ENCODE data around the gene EDAR. TPM values are rescaled to one million over a fixed set of nuclear protein-coding genes. Genes with fewer than 3 reads are reported as not detected.

Gene EDAR
- total RNA-seq, 1 experiment from 2014 or later: 0.15 TPM

DNA sequence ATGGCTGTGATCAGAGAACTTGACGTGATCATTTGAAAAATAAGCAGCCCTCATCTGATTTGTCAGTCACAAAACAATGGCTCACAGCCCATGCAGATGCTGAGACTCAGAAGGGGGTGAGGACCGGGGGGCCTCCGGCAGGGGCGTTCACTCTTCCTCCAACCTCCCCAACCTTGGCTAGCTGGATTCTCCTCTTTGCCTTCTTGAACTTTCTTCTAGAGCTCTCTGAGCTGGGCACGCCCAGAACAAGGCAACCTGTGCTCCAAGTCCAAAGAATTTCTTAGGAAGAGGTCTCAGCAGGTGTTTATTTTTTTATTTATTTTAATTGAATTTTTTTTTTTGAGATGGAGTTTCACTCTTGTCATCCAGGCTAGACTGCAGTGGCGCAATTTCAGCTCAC, 16.4 kb downstream of the EDAR start (continued):
- TF ChIP-seq, protein P1, sequence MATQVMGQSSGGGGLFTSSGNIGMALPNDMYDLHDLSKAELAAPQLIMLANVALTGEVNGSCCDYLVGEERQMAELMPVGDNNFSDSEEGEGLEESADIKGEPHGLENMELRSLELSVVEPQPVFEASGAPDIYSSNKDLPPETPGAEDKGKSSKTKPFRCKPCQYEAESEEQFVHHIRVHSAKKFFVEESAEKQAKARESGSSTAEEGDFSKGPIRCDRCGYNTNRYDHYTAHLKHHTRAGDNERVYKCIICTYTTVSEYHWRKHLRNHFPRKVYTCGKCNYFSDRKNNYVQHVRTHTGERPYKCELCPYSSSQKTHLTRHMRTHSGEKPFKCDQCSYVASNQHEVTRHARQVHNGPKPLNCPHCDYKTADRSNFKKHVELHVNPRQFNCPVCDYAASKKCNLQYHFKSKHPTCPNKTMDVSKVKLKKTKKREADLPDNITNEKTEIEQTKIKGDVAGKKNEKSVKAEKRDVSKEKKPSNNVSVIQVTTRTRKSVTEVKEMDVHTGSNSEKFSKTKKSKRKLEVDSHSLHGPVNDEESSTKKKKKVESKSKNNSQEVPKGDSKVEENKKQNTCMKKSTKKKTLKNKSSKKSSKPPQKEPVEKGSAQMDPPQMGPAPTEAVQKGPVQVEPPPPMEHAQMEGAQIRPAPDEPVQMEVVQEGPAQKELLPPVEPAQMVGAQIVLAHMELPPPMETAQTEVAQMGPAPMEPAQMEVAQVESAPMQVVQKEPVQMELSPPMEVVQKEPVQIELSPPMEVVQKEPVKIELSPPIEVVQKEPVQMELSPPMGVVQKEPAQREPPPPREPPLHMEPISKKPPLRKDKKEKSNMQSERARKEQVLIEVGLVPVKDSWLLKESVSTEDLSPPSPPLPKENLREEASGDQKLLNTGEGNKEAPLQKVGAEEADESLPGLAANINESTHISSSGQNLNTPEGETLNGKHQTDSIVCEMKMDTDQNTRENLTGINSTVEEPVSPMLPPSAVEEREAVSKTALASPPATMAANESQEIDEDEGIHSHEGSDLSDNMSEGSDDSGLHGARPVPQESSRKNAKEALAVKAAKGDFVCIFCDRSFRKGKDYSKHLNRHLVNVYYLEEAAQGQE (IDR thresholded peaks at IDR 0.05; ENCODE audit: low read depth): no peak
- no peak for TF ChIP-seq ATF3 (IDR thresholded peaks at IDR 0.05)
- no peak for TF ChIP-seq YY1 (IDR thresholded peaks at IDR 0.05; ENCODE audit: extremely low read depth, insufficient replicate concordance, low read depth, low read length)
- TF ChIP-seq, protein P2, sequence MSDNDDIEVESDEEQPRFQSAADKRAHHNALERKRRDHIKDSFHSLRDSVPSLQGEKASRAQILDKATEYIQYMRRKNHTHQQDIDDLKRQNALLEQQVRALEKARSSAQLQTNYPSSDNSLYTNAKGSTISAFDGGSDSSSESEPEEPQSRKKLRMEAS (IDR thresholded peaks at IDR 0.05): no peak

DNA sequence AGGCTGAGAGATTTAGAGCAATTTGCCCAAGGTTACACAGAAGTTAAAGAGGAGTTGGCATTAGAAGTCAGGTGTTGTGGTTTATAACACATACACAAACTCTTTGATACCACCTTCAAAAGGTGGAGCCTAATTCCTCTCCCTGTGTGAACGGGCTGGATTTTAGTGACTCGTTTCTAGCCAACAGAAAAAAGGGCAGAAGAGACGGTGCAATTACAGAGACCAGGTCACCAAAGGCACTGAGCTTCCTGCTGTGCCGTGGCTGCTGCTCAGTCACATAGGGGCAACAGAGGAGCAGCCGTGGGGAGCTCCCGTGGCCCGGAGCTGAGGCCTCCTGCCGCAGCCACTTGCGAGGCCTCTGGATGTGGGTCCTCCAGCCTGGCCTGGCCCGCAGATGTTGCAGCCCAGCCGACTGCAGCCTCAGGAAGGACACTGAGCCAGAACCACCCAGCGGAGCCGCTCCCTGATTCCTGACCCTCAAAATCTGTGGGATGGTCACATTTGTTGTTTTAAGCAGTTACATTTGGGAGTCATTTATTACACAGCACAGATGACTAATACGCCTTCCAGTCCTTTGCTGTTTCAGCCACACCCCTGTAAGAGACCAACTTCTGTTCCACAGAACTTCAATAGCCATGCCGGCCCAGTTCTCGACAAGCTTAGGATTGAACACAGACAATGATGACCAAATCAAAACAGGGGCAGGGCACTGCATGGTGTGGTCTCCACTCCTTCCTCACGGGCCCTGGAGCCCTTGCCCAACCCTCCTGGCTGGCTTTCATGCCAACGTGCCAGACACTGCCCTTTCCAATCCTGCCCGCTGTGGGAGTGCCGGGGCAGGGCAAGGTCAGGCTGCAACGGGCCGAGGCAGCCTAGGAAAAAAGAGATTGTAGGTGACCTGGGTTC, 17.1 kb downstream of the EDAR start:
- Histone ChIP-seq H3K27ac (ENCODE audit: low read depth, low read length) (peak overlapping the region; percentile 53), H2AFZ (ENCODE audit: low read depth, low read length, poor library complexity, severe bottlenecking) (peak overlapping the region; percentile 72), H3K27me3 (ENCODE audit: insufficient read depth, low read length) (peaks cover 19% of the 10 kb centered on the region; the same call in 1 of the 2 replicates), H3K79me2 (ENCODE audit: insufficient read depth, low read length) (no peaks in the 10 kb centered on the region), H3K4me1 (ENCODE audit: control insufficient read depth in 1 of 2, insufficient read depth in 2 of 2, low read length in 2 of 2) (peaks cover 35 to 50% of the 10 kb centered on the region in 2 experiments), H4K20me1 (ENCODE audit: insufficient read depth) (no peaks in the 10 kb centered on the region), H3K36me3 (ENCODE audit: control insufficient read depth in 1 of 2, insufficient read depth in 2 of 2, low read length in 2 of 2) (no peaks in the 10 kb centered on the region), H3K9me2 (ENCODE audit: insufficient read depth) (no peaks in the 10 kb centered on the region), H3K9ac (ENCODE audit: low read length) (peak overlapping the region; percentile 24), H3K4me2 (ENCODE audit: low read length) (peak overlapping the region; percentile 78), H3K4me3 (replicated peaks in 1 of 2; ENCODE audit: low read depth in 1 of 2, low read length in 2 of 2) (peak overlapping the region; percentile 24 to 43), H3K9me3 (ENCODE audit: control insufficient read depth in 1 of 2, insufficient read depth in 1 of 2, low read depth in 1 of 2, low read length in 2 of 2) (no peaks in the 10 kb centered on the region)
- ATAC-seq: peak; percentile 81
- RAD21 ChIA-PET (ENCODE audit: low non-redundant PET in 1 of 2, low total read pairs in 2 of 2, uncharacterized antibody in 2 of 2, unreplicated experiment in 2 of 2): interaction anchor here in 1 of 2 experiments (1.2 kb wide), 1 partner anchor 12 kb away, joined by 3 read pairs; no protein-coding TSS in a partner anchor
- no TSS peak for BruUV-seq (replicated peaks)
- POLR2A ChIA-PET: no interaction called here
- CTCF ChIA-PET: interaction anchor here (1.0 kb wide), 1 partner anchor 43 kb away, joined by 3 read pairs; no protein-coding TSS in a partner anchor
- peak; percentile 78 for DNase-seq (ENCODE audit: low read depth, low spot score)
- intact Hi-C loops (cut with micrococcal nuclease): no loop called here
- TF ChIP-seq SP1 (IDR thresholded peaks at IDR 0.05; ENCODE audit: low read depth) (peak; percentile 58), FOSL1 (IDR thresholded peaks at IDR 0.05; ENCODE audit: low read depth) (peak; percentile 72), ZFX (IDR thresholded peaks at IDR 0.05) (no peak), TCF7L2 (IDR thresholded peaks at IDR 0.05; ENCODE audit: borderline replicate concordance, extremely low read depth, insufficient read depth, insufficient read length) (no peak), JUND (IDR thresholded peaks at IDR 0.05) (peak; percentile 84), SRF (IDR thresholded peaks at IDR 0.05; ENCODE audit: low read depth) (no peak), POLR2AphosphoS5 (IDR thresholded peaks at IDR 0.05; ENCODE audit: low read depth, low read length) (0 out of 2 replicates have a peak, but pooled peaks have one; percentile 16), ZBTB33 (IDR thresholded peaks at IDR 0.05; ENCODE audit: extremely low read depth, insufficient replicate concordance, low read length) (no peak)
- TF ChIP-seq, protein P1 (IDR thresholded peaks at IDR 0.05; ENCODE audit: low read depth): no peak
